SJCRH30 (cell line): ENCODE results near the gene AGO1. TPM values are rescaled to one million over a fixed set of nuclear protein-coding genes. Genes with fewer than 3 reads are reported as not detected.

Experiments
- DNase-seq, 2 experiments: peaks; one replicate each; pipeline ENCODE4 v3.0.0-alpha.2; 2015 to 2020
- H3K27ac ChIP-seq: fragments of 250-450 bp; sonication (Bioruptor Pico); 2 replicates; pipeline ENCODE4 v1.5.1; 2020; ENCODE audit warnings: mild to moderate bottlenecking, moderate library complexity
- H3K27me3 ChIP-seq: fragments of 250-450 bp; sonication (Bioruptor Pico); 2 replicates; pipeline ENCODE4 v1.5.1; 2020; ENCODE audit warnings: mild to moderate bottlenecking, moderate library complexity
- H3K36me3 ChIP-seq: fragments of 250-450 bp; sonication (Bioruptor Pico); 2 replicates; pipeline ENCODE4 v1.5.1; 2020; ENCODE audit warnings: mild to moderate bottlenecking, moderate library complexity
- H3K4me1 ChIP-seq: fragments of 250-450 bp; sonication (Bioruptor Pico); 2 replicates; pipeline ENCODE4 v1.5.1; 2020; ENCODE audit warnings: mild to moderate bottlenecking, moderate library complexity
- H3K4me3 ChIP-seq: fragments of 250-450 bp; sonication (Bioruptor Pico); 2 replicates; pipeline ENCODE4 v1.5.1; 2020; ENCODE audit warnings: mild to moderate bottlenecking, moderate library complexity
- H3K9me3 ChIP-seq: fragments of 250-450 bp; sonication (Bioruptor Pico); replicated peaks from 2 replicates; pipeline ENCODE4 v1.5.1; 2020; ENCODE audit warnings: mild to moderate bottlenecking, moderate library complexity
- total RNA-seq: library from RNA; depleted of rRNA; stranded (reverse); fragments of >200 nt; shearing (Covaris generic); gene quantifications from 2 replicates; pipeline ENCODE4 v1.2.3, GENCODE V29; 2014; rRNA removed

Gene AGO1
- 33.3 and 35.1 TPM in 2 replicates for total RNA-seq

DNA sequence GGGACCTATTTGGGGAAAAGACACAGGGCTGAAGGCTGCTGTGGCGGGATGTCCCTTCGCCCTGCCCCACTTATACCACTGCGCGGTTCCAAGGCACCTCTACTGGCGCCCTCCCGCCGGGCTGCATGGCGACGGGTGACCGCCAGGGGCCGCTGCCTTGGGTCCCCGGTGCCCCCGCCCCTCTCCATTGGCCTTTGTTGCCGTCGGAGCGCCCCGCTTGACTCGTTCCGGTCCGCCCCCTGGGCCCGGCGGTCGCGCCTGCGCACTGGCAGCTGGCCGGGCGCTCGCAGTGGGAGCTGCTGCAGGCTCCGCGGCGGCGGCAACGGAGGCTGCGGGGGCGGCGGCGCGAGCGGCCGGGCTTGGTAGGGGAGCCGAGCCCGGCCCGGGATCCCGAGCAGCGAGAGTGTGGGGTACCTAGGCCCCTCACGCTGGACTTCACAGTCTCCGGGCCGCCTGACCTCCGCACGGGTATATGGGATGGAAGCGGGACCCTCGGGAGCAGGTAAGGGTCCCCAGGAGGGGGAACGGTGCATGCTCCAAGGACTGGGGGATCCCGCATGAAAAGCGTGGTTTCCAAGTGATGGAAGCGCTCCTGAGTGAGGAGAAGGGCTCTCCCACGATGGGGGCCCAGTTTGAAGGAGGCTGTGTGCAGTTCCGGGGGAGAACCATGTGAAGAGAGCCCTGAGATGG, at the start of gene AGO1:
Gene AGO1, plus strand, starts transcription at position 265 of the 690 bp plus-strand sequence. Its CDS starts 213 bp downstream, at position 478.
- peak; percentile 96 to 97 for DNase-seq
- Histone ChIP-seq H3K27ac (no peak within 1 kb of the TSS; the same call in 1 of the 2 replicates), H3K4me3 (peak within 1 kb of the TSS; percentile 77), H3K36me3 (no peaks in the 10 kb centered on the region), H3K27me3 (no peaks in the 10 kb centered on the region), H3K9me3 (no peaks in the 10 kb centered on the region), H3K4me1 (peaks cover 11% of the 10 kb centered on the region; the same call in 1 of the 2 replicates)

DNA sequence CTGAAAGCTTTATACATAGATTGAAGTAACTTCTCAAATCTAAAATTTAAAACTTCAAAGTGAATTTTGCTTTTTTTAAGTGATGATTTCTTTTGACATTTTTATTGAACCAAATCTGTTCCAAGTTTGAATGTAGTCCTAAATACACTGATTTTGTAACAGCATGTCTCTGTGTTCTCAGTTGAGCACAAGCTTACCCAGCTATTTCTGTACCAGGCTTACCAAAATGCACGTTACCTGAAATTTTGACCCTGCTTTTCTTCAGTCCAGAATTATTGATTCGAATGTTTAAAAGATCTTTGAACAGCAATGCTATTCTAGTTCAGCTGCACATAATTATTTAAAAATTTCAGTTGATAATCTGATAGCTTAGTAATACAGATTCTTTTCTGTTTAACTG, 49.6 kb upstream of the AGO1 start:
- H3K27me3 ChIP-seq: no peaks in the 10 kb centered on the region
- H3K9me3 ChIP-seq: no peaks in the 10 kb centered on the region
- H3K36me3 ChIP-seq: peaks cover 16% of the 10 kb centered on the region
- DNase-seq: no peak
- H3K27ac ChIP-seq: no peak overlapping the region
- H3K4me1 ChIP-seq: no peaks in the 10 kb centered on the region
- no peak overlapping the region for H3K4me3 ChIP-seq

DNA sequence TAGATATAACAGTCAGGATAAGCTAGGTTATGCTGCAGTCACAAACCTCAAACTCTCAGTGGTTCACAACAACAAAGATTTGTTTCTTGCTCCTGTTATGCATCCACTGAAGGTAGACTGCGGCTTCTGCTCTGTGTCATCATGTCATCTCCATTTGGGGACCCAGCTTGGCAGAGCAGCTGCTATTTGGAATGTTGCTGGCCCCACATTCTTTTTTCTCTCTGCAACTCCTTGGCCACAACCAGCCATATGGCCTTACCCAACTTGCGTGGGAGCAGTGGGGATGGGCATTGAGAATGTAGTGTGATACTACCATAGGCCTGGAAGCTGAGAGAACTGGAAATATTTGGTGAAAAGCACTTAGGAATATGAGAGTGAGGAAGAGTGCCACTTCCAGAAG, 48.8 kb upstream of the AGO1 start:
- Histone ChIP-seq H3K36me3 (peaks cover 18% of the 10 kb centered on the region), H3K27me3 (no peaks in the 10 kb centered on the region), H3K27ac (no peak overlapping the region), H3K9me3 (no peaks in the 10 kb centered on the region), H3K4me3 (no peak overlapping the region), H3K4me1 (no peaks in the 10 kb centered on the region)
- DNase-seq: no peak

DNA sequence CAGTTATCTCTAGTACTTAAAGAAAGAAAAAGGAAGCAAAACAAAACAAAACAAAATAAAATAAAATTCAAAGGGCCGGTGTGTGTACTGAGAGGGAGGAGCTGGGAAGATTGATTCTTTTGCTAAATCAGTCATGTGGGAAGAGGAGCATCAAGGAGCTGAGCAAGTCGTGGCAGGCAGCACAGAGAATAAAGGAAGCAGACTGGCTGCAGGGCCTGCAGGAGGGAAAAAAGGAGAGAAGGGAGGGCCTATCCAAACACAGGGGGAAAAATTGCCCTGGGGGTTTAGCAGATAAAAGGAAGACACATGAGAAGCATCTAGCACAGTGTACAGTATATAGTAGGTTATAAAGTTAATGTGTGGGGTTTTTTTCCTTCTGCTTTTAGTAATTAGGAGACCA, 47.6 kb upstream of the AGO1 start:
- Histone ChIP-seq H3K36me3 (peaks cover 22% of the 10 kb centered on the region), H3K9me3 (no peaks in the 10 kb centered on the region)

DNA sequence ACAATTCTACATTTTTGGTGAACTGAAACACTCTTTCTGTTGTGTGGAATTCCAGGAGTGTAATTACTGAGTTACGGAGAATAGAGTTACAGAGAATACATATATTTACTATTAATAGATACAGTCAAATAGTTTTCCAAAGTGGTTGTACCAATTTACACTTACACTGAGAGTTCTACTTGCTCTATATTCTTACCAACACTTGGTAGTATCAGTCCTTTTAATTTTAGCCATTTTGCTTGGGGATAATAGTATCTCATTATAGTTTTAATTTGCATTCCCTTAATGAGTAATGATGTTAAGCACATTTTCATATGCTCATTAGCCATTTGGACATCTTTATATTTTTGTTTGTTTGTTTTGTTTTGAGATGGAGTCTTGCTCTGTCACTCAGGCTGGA, 46.3 kb upstream of the AGO1 start:
- Histone ChIP-seq H3K4me3 (no peak overlapping the region), H3K27ac (no peak overlapping the region), H3K36me3 (peaks cover 21% of the 10 kb centered on the region), H3K27me3 (no peaks in the 10 kb centered on the region), H3K9me3 (no peaks in the 10 kb centered on the region), H3K4me1 (no peaks in the 10 kb centered on the region)
- DNase-seq: no peak

More for the DNA sequence above, 47.6 kb upstream of the AGO1 start:
- no peak overlapping the region for H3K27ac ChIP-seq
- no peaks in the 10 kb centered on the region for H3K4me1 ChIP-seq
- no peak overlapping the region for H3K4me3 ChIP-seq
- peak in 1 of 2 experiments; percentile 8 for DNase-seq
- no peaks in the 10 kb centered on the region for H3K27me3 ChIP-seq

DNA sequence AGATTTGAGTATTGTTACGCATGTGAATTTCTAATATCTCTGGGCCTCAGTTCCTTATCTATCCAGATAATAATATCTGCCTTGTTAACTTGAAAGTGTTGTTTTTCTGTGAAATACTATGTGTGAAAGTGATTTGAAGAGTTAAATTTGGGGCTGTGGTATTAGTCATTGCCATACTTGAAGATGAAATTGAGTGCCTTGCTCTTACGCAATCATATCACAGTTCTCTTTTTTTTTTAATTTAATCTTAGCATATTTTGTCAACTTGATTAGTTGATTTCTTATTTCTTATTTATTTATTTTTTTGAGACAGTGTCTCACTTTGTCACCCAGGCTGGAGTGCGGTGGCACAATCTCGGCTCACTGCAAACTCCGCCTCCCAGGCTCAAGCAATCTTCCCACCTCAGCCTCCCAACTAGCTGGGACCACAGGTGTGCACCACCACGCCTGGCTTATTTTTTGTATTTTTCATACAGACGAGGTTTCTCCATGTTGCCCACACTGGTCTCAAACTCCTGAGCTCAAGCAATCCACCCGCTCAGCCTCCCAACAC, 44.2 kb upstream of the AGO1 start:
- no peak for DNase-seq
- Histone ChIP-seq H3K9me3 (no peaks in the 10 kb centered on the region), H3K4me1 (no peaks in the 10 kb centered on the region), H3K4me3 (no peak overlapping the region), H3K27ac (no peak overlapping the region), H3K36me3 (peaks cover 16% of the 10 kb centered on the region), H3K27me3 (no peaks in the 10 kb centered on the region)

DNA sequence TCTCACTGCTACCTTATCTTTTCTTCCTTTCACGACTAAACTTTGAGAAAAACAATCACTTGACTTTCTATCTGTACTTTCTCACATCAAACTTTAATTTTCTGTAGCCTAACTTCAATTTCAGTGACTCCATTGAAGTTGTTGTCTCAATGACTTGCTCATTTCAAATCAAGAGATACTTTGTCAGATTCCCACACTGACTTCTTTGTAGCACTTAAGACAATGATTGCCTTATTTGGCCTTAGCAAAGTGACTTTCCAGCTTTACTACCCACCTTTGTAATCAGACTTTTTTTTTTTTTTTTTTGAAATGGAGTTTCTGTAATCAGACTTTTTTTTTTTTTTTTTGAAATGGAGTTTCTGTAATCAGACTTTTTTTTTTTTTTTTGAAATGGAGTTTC, 38.2 kb upstream of the AGO1 start:
- peaks cover 6% of the 10 kb centered on the region for H3K4me1 ChIP-seq
- no peaks in the 10 kb centered on the region for H3K9me3 ChIP-seq
- no peak for DNase-seq
- 0 out of 2 replicates have a peak, but pooled peaks cover 2% of the 10 kb centered on the region for H3K36me3 ChIP-seq
- no peak overlapping the region for H3K27ac ChIP-seq
- no peaks in the 10 kb centered on the region for H3K27me3 ChIP-seq
- H3K4me3 ChIP-seq: no peak overlapping the region

DNA sequence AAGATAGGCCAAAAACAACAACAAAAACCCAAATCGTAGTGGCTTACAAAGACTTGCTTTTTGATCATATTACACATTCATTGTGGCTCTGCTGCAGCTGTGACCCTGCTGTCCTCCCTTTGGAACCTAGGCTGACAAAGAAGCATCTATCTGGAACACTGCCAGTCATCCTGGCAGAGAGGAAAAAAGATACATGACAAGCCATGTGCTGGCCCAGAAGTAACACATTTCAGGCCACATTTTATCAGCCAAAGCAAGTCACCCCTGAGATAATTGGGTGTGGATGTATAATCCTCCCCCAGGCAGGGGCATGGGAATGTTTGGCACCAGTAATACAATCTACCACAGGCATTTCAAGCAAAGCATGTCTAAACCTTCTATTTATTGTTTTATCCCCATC, 37.2 kb upstream of the AGO1 start:
- Histone ChIP-seq H3K4me3 (no peak overlapping the region), H3K27me3 (no peaks in the 10 kb centered on the region), H3K9me3 (no peaks in the 10 kb centered on the region), H3K27ac (peak overlapping the region; percentile 16), H3K4me1 (peaks cover 6% of the 10 kb centered on the region), H3K36me3 (0 out of 2 replicates have a peak, but pooled peaks cover 7% of the 10 kb centered on the region)
- DNase-seq: peak; percentile 56 to 70

DNA sequence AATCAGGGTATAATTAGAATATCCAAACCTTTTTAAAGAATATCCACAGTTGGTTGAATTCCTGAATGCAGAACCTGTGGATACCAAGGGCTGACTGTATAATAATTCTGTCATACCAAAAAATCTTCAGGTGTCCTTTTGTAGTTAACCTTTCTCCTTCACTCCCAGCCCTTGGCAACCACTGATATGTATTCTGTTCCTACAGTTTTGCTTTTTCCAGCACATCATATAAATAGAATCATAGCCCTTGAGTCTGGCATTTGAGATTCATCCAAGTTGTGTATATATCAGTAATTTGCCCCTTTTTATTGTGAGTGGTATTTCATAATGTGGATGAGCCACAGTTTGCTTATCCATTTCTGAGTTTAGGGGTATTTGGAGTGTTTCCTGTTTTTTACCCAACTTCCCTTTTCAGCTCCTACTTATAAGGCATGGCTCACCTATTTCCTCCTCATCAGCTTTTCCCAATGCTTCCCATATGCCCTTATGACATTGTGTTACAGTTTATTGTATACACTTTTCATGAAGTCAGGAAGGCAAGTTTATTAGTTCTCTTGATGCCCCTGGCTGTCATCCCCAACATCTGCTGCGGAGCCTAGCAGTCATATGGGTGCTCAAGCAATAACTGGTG, 35.0 kb upstream of the AGO1 start:
- no peak overlapping the region for H3K27ac ChIP-seq
- no peaks in the 10 kb centered on the region for H3K9me3 ChIP-seq
- peaks cover 10% of the 10 kb centered on the region for H3K36me3 ChIP-seq
- DNase-seq: no peak
- H3K4me3 ChIP-seq: no peak overlapping the region
- no peaks in the 10 kb centered on the region for H3K27me3 ChIP-seq
- H3K4me1 ChIP-seq: peaks cover 6% of the 10 kb centered on the region

DNA sequence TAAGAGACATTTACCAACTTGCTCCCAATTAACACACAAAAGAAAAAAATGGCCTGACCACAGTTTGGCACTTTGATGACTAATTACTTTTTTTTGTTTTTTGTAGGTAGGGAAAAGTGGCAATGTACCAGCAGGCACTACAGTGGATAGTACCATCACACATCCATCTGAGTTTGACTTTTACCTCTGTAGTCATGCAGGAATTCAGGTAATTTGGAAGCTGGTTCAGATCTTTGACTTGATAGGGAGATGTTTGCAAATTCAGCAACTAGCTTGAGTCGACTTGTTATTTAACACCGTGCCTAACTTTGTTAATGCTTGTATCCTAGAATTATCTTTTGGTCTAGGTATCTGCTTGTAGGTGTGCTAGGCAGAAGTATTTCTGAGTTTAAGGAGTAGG, 33.0 kb upstream of the AGO1 start:
- no peak for DNase-seq
- Histone ChIP-seq H3K4me1 (peaks cover 6% of the 10 kb centered on the region), H3K9me3 (no peaks in the 10 kb centered on the region), H3K4me3 (no peak overlapping the region), H3K27ac (no peak overlapping the region), H3K36me3 (peaks cover 10% of the 10 kb centered on the region), H3K27me3 (no peaks in the 10 kb centered on the region)

DNA sequence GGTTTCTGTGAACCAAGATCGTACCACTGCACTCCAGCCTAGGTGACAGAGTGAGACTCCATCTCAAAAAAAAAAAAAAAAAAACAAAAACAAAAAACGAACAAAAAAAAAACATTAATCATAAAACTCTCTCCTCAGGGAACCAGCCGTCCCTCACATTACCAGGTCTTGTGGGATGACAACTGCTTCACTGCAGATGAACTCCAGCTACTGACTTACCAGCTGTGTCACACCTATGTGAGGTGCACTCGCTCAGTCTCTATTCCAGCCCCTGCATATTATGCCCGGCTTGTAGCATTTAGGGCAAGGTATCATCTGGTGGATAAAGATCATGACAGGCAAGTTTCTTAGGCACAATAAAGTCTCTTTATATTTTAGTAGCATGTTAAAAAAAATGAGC, 32.3 kb upstream of the AGO1 start:
- H3K27me3 ChIP-seq: no peaks in the 10 kb centered on the region
- peaks cover 10% of the 10 kb centered on the region for H3K36me3 ChIP-seq
- H3K9me3 ChIP-seq: no peaks in the 10 kb centered on the region
- DNase-seq: no peak
- H3K4me3 ChIP-seq: no peak overlapping the region
- H3K27ac ChIP-seq: no peak overlapping the region
- peaks cover under 1% of the 10 kb centered on the region for H3K4me1 ChIP-seq

DNA sequence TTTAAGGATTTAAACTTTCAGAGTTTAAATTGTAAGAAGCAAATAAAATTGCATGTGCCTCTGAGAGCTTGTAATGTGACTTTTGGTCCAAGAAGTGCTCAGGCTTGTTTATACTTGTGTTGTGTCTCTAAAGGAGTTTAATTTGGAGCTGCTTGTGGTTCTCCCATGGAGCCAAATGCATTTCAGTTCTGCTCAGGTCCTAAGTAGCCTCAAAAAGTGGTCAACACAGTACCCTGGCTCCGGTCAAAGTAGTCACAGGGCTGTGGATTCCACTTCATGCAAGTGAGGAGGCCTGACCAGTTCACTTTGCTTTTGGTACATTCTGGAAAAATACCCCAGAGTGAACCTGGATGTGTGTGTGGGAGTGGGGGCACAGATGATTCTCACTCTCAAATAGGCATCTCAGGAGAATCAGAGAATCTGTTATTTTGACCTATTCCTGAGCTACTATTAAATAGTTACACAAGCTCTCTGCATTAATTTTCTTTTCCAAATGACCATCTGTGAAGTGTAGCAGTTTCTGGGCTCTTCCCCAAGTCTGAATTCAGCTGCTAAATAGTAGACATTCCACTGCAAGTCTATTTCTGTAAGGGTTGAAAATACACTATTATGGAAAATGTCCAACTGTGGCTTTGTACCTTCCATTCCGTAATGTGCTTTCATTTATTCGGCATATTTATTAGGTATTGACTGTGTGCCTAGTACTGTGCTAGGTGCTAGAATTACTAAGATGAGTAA, 31.7 kb upstream of the AGO1 start:
- no peak for DNase-seq
- Histone ChIP-seq H3K4me3 (no peak overlapping the region), H3K27me3 (no peaks in the 10 kb centered on the region), H3K4me1 (no peaks in the 10 kb centered on the region), H3K27ac (no peak overlapping the region), H3K36me3 (peaks cover 10% of the 10 kb centered on the region), H3K9me3 (no peaks in the 10 kb centered on the region)

DNA sequence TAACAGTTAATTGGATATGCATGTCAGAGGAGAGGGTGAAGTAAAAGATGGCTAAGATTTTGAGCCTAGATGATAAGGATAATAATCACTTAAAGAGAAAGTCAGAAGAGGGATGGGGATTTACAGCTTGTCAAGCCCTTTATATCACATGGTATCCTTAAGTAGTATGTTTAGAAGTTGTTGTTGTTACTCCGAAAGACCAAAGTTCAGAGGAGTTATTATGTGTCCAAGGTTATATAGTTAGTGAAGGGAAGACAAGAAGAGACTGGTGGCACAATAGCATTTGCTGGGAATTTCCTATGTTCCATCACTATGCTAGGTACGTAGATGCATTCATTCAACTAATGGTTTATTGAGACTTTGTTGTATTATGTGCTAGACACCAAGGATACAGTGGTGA, 30.8 kb upstream of the AGO1 start:
- Histone ChIP-seq H3K27ac (no peak overlapping the region), H3K27me3 (no peaks in the 10 kb centered on the region), H3K4me3 (no peak overlapping the region), H3K9me3 (no peaks in the 10 kb centered on the region), H3K4me1 (no peaks in the 10 kb centered on the region), H3K36me3 (peaks cover 10% of the 10 kb centered on the region)
- no peak for DNase-seq

DNA sequence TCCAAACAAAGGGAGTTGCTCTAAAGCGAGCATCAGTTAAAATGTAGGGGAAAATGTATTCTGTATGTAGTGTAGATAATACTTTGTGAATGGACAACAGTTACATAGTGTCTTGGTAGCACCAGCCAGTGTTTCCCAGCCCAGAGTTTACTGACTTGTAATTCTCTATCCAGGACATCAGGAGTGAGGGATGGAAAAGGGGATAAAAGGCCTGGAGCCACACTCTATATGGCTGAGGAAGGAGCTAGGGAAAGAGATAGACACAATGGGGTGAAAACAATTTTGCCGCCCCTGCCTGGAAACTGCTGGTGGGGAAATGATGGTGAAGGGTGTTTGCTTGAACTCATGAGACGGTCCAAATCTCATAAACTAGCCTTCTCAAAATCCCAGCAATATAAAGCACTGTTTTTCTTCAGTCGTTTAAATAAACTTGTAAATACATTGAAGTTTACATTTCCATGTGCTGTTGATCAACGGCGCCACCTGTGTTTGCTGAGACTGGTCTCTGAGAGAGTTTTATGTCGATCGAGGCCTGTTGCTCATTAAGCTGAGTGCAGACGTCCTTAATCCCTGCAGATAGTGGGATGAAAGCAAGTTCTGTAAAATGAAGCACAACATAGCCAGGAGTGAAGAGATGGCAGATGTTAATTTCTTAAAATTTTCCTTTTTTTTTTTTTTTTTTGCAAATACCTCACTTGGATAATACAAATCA, 27.9 kb upstream of the AGO1 start:
- H3K36me3 ChIP-seq: peaks cover 5% of the 10 kb centered on the region
- no peaks in the 10 kb centered on the region for H3K9me3 ChIP-seq
- H3K4me3 ChIP-seq: no peak overlapping the region
- no peak overlapping the region for H3K27ac ChIP-seq
- H3K27me3 ChIP-seq: no peaks in the 10 kb centered on the region
- DNase-seq: no peak
- H3K4me1 ChIP-seq: no peaks in the 10 kb centered on the region
